MM.1S (cell line): Measurements from ENCODE around the gene SMURF1.

ENCODE experiments used
- DNase-seq: peaks from one replicate; pipeline ENCODE4 v3.0.0-alpha.2; 2015
- H2AFZ ChIP-seq: fragments of 300-600 bp; sonication (generic); 2 replicates; pipeline ENCODE4 v1.6.0; 2016; ENCODE audit warnings: antibody characterized with exemption, low read length
- H3F3A ChIP-seq: fragments of 300-600 bp; sonication (generic); 2 replicates; pipeline ENCODE4 v1.6.1; 2016; ENCODE audit warnings: mild to moderate bottlenecking, antibody characterized with exemption, low read length, moderate library complexity, mixed read lengths; ENCODE audit not compliant: insufficient read depth
- H3K27ac ChIP-seq: fragments of 300-600 bp; sonication (generic); 2 replicates; pipeline ENCODE4 v1.5.1; 2016; ENCODE audit warnings: mild to moderate bottlenecking, low read length
- H3K27me3 ChIP-seq: fragments of 300-600 bp; sonication (generic); replicated peaks from 2 replicates; pipeline ENCODE4 v1.6.0; 2016; ENCODE audit warnings: low read length; ENCODE audit not compliant: insufficient read depth
- H3K36me3 ChIP-seq: fragments of 300-600 bp; sonication (generic); replicated peaks from 2 replicates; pipeline ENCODE4 v1.6.1; 2016; ENCODE audit warnings: mild to moderate bottlenecking, low read length, mixed read lengths; ENCODE audit not compliant: insufficient read depth
- H3K4me1 ChIP-seq: fragments of 300-600 bp; sonication (generic); 2 replicates; pipeline ENCODE4 v1.6.1; 2016; ENCODE audit warnings: low read length, mixed read lengths
- H3K4me2 ChIP-seq: fragments of 300-600 bp; sonication (generic); 2 replicates; pipeline ENCODE4 v1.6.0; 2016; ENCODE audit warnings: low read depth, low read length
- H3K4me3 ChIP-seq: fragments of 300-600 bp; sonication (generic); 2 replicates; pipeline ENCODE4 v1.5.1; 2016; ENCODE audit warnings: low read length, mixed read lengths
- H3K79me2 ChIP-seq: fragments of 300-600 bp; sonication (generic); 2 replicates; pipeline ENCODE4 v1.6.1; 2016; ENCODE audit warnings: mixed run types, low read length, mixed read lengths
- H3K9ac ChIP-seq: fragments of 300-600 bp; sonication (generic); 2 replicates; pipeline ENCODE4 v1.6.1; 2016; ENCODE audit warnings: low read length, mixed read lengths
- H3K9me2 ChIP-seq: fragments of 300-600 bp; sonication (generic); replicated peaks from 2 replicates; pipeline ENCODE4 v1.6.1; 2016; ENCODE audit warnings: mild to moderate bottlenecking, low read length, mixed read lengths; ENCODE audit not compliant: insufficient read depth
- H3K9me3 ChIP-seq: fragments of 300-600 bp; sonication (generic); replicated peaks from 2 replicates; pipeline ENCODE4 v1.6.1; 2016; ENCODE audit warnings: mild to moderate bottlenecking, low read length, mixed read lengths; ENCODE audit not compliant: insufficient read depth
- H4K20me1 ChIP-seq: fragments of 300-600 bp; sonication (generic); 2 replicates; pipeline ENCODE4 v1.6.1; 2016; ENCODE audit warnings: mild to moderate bottlenecking, low read length, moderate library complexity, mixed read lengths; ENCODE audit not compliant: insufficient read depth
- CTCF ChIP-seq: fragments of 300-600 bp; sonication (generic); IDR thresholded peaks from 2 replicates; pipeline ENCODE4 v1.5.1; 2016; ENCODE audit warnings: antibody characterized with exemption, low read length, mixed read lengths
- EZH2 ChIP-seq: fragments of 300-600 bp; sonication (generic); optimal IDR thresholded peaks from 2 replicates; pipeline ENCODE3; 2017; ENCODE audit warnings: low read depth, mild to moderate bottlenecking, antibody characterized with exemption, low read length, mixed read lengths
- EZH2phosphoT487 ChIP-seq: fragments of 300-600 bp; sonication (generic); IDR thresholded peaks from 2 replicates; pipeline ENCODE4 v1.6.1; 2018; ENCODE audit warnings: antibody characterized with exemption, low read length

The SMURF1 gene

GRCh38 chr7:99021941-99022560 is 121.9 kb downstream of the SMURF1 start:
- no peaks in the 10 kb centered on the region for H3K27me3 ChIP-seq
- no peaks in the 10 kb centered on the region for H4K20me1 ChIP-seq
- no peak overlapping the region for H3K27ac ChIP-seq
- no peaks in the 10 kb centered on the region for H3K36me3 ChIP-seq
- H3K4me3 ChIP-seq: no peak overlapping the region
- no peak overlapping the region for H2AFZ ChIP-seq
- H3K9ac ChIP-seq: no peak overlapping the region
- no peaks in the 10 kb centered on the region for H3K9me3 ChIP-seq
- H3F3A ChIP-seq: no peaks in the 10 kb centered on the region
- H3K4me2 ChIP-seq: no peak overlapping the region
- no peaks in the 10 kb centered on the region for H3K9me2 ChIP-seq
- no peaks in the 10 kb centered on the region for H3K4me1 ChIP-seq
- no peak for DNase-seq
- 0 out of 2 replicates have a peak, but pooled peaks cover 3% of the 10 kb centered on the region for H3K79me2 ChIP-seq
- TF ChIP-seq EZH2phosphoT487 (no peak), CTCF (no peak), EZH2 (no peak)

GRCh38 chr7:99020413-99020715 is 123.5 kb downstream of the SMURF1 start:
- TF ChIP-seq EZH2: no peak
- TF ChIP-seq EZH2phosphoT487: no peak
- TF ChIP-seq CTCF: no peak
- Histone ChIP-seq H3F3A (0 out of 2 replicates have a peak, but pooled peaks cover 3% of the 10 kb centered on the region), H3K9ac (no peak overlapping the region), H3K79me2 (0 out of 2 replicates have a peak, but pooled peaks cover 3% of the 10 kb centered on the region), H4K20me1 (no peaks in the 10 kb centered on the region), H3K27me3 (no peaks in the 10 kb centered on the region), H3K9me2 (no peaks in the 10 kb centered on the region), H2AFZ (no peak overlapping the region), H3K4me2 (no peak overlapping the region), H3K36me3 (no peaks in the 10 kb centered on the region), H3K9me3 (no peaks in the 10 kb centered on the region), H3K4me3 (no peak overlapping the region), H3K4me1 (no peaks in the 10 kb centered on the region), H3K27ac (no peak overlapping the region)
- no peak for DNase-seq

- Histone ChIP-seq H3K4me1 (no peaks in the 10 kb centered on the region), H2AFZ (no peak overlapping the region), H3K36me3 (no peaks in the 10 kb centered on the region), H3K4me2 (no peak overlapping the region), H3K9ac (no peak overlapping the region), H3K4me3 (no peak overlapping the region), H3K27me3 (no peaks in the 10 kb centered on the region), H3K27ac (no peak overlapping the region), H3F3A (0 out of 2 replicates have a peak, but pooled peaks cover 3% of the 10 kb centered on the region), H3K9me2 (no peaks in the 10 kb centered on the region), H3K9me3 (no peaks in the 10 kb centered on the region), H4K20me1 (no peaks in the 10 kb centered on the region), H3K79me2 (0 out of 2 replicates have a peak, but pooled peaks cover 3% of the 10 kb centered on the region)
- DNase-seq: no peak
- TF ChIP-seq EZH2phosphoT487 (no peak), CTCF (no peak), EZH2 (no peak)
Measured at GRCh38 chr7:99019523-99020412, 124.1 kb downstream of the SMURF1 start.
